HepG2 (cell line): ENCODE data around the gene USP30. TPM values are rescaled to one million over a fixed set of nuclear protein-coding genes. Genes with fewer than 3 reads are reported as not detected.

Source experiments
- CHD4 ChIP-seq: fragments of 200-600 bp; sonication (generic); IDR thresholded peaks from 2 replicates; pipeline ENCODE4 v1.7.0; 2017; ENCODE audit warnings: mild to moderate bottlenecking, low read length, borderline replicate concordance
- ETV5 ChIP-seq: IDR thresholded peaks from 2 replicates; pipeline ENCODE4 v1.6.1; 2018; ENCODE audit warnings: missing biosample characterization, missing genetic modification reagents, inconsistent platforms, borderline replicate concordance
- GABPA ChIP-seq, 2 experiments: IDR thresholded peaks; 2 replicates each; pipeline ENCODE4 v1.6.1; 2011 to 2016; ENCODE audit warnings: low read depth in 2 of 2, low read length in 1 of 2, missing biosample characterization in 1 of 2, missing genetic modification characterization in 1 of 2
- GATAD1 ChIP-seq: IDR thresholded peaks from 2 replicates; pipeline ENCODE4 v1.6.1; 2016; ENCODE audit warnings: missing genetic modification reagents, missing compliant biosample characterization
- HDAC1 ChIP-seq: sonication (generic); formaldehyde crosslinking; IDR thresholded peaks from 2 replicates; pipeline ENCODE4 v1.5.1; 2020; ENCODE audit warnings: mild to moderate bottlenecking, missing genetic modification reagents
- HDAC2 ChIP-seq: sonication (generic); formaldehyde crosslinking; IDR thresholded peaks from 2 replicates; pipeline ENCODE4 v1.4.0; 2020; ENCODE audit warnings: missing genetic modification reagents
- ISL2 ChIP-seq: sonication (generic); formaldehyde crosslinking; IDR thresholded peaks from 2 replicates; pipeline ENCODE4 v1.5.0; 2020; ENCODE audit warnings: missing genetic modification reagents
- NRL ChIP-seq: sonication (generic); formaldehyde crosslinking; IDR thresholded peaks from 2 replicates; pipeline ENCODE4 v1.5.0; 2020; ENCODE audit warnings: missing genetic modification reagents, mild to moderate bottlenecking, moderate library complexity, borderline replicate concordance
- RBAK ChIP-seq: sonication (generic); formaldehyde crosslinking; IDR thresholded peaks from 2 replicates; pipeline ENCODE4 v1.5.1; 2020; ENCODE audit warnings: mild to moderate bottlenecking, missing genetic modification reagents
- TEAD3 ChIP-seq: optimal IDR thresholded peaks from 2 replicates; pipeline ENCODE3; 2016; ENCODE audit warnings: borderline replicate concordance
- TMF1 ChIP-seq: sonication (generic); formaldehyde crosslinking; IDR thresholded peaks from 2 replicates; pipeline ENCODE4 v1.8.1; 2022; ENCODE audit warnings: low read depth, missing genetic modification reagents
- ZNF160 ChIP-seq: sonication (generic); formaldehyde crosslinking; IDR thresholded peaks from 2 replicates; pipeline ENCODE4 v1.8.0; 2022; ENCODE audit warnings: mild to moderate bottlenecking, inconsistent platforms, missing genetic modification reagents
- ZNF292 ChIP-seq: sonication (generic); formaldehyde crosslinking; IDR thresholded peaks from 2 replicates; pipeline ENCODE4 v1.8.1; 2022; ENCODE audit warnings: mild to moderate bottlenecking, low read depth, missing genetic modification reagents, borderline replicate concordance
- ZNF331 ChIP-seq: sonication (generic); formaldehyde crosslinking; IDR thresholded peaks from 2 replicates; pipeline ENCODE4 v1.4.0; 2020; ENCODE audit warnings: missing genetic modification reagents
- ZNF556 ChIP-seq: sonication (generic); formaldehyde crosslinking; IDR thresholded peaks from 2 replicates; pipeline ENCODE4 v1.4.0; 2020; ENCODE audit warnings: mild to moderate bottlenecking, missing genetic modification reagents, borderline replicate concordance
- ZNF773 ChIP-seq: sonication (generic); formaldehyde crosslinking; IDR thresholded peaks from 2 replicates; pipeline ENCODE4 v1.4.0; 2020; ENCODE audit warnings: missing genetic modification reagents, borderline replicate concordance
- polyA plus RNA-seq, 8 experiments: library from polyadenylated mRNA; depleted of rRNA in 3 of 8; stranded (reverse) in 7 of 8; unstranded in 1 of 8; fragments of >200 nt; fragmentation: Illumina TruSeq in 4 of 8; extraction: Trizol in 4 of 8; gene quantifications; 2 replicates each; pipeline versions ENCODE4 v1.2.1 to v1.2.3, GENCODE V29; 2011 to 2016; ENCODE audit warnings: low read depth in 4 of 8, missing spikeins in 1 of 8, mixed read lengths in 1 of 8; ENCODE audit not compliant: insufficient read depth in 1 of 8
- total RNA-seq, 5 experiments: library from RNA; depleted of rRNA; stranded (reverse); fragments of >200 nt; fragmentation: Illumina TruSeq; extraction: Trizol; gene quantifications; 2 replicates each; pipeline ENCODE4 v1.2.3, GENCODE V29; 2016; ENCODE audit warnings: low read depth in 1 of 5
- TF ChIP-seq, protein P1 (sequence below): IDR thresholded peaks from 2 replicates; pipeline ENCODE4 v1.6.1; 2012; ENCODE audit warnings: low read length, improper control_type of control experiment
- TF ChIP-seq, protein P2 (sequence below): sonication (generic); formaldehyde crosslinking; conservative IDR thresholded peaks from 2 replicates; pipeline ENCODE4 v1.4.0; 2020; ENCODE audit warnings: mild to moderate bottlenecking, missing genetic modification reagents, moderate library complexity

Gene USP30
- total and polyA plus RNA-seq, 2 of the 13 experiments (the other 11 are each of a cell fraction or from before 2014, with no cell fraction given), result 11.2 to 20.8 TPM

DNA sequence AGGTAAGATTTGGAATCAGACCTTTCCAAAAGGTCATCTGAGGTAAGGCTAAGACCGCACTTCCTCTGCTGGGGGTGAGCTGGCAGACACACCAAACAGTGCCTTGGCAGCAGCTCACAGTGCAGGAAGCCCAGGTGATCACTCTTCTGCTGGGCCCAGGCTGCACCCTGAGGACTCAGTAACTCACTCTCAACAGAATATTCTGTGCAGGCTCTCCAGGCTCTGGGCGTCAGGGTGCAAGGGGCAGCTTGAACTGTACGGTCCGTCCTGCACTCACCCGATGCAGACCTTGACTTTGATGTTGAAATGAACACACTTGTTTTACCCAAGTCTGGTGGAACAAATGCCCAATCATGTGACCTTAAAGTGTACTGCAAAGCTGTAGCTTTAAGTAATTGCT lies 34.9 kb downstream of the USP30 start (continued):
- TF ChIP-seq ZNF292 (CRISPR knock-in tag), result peak; percentile 65; the same call in 1 of the 2 replicates
- peak; percentile 54; the same call in 1 of the 2 replicates for TF ChIP-seq HDAC1 (CRISPR knock-in tag)
- TF ChIP-seq, protein P1, sequence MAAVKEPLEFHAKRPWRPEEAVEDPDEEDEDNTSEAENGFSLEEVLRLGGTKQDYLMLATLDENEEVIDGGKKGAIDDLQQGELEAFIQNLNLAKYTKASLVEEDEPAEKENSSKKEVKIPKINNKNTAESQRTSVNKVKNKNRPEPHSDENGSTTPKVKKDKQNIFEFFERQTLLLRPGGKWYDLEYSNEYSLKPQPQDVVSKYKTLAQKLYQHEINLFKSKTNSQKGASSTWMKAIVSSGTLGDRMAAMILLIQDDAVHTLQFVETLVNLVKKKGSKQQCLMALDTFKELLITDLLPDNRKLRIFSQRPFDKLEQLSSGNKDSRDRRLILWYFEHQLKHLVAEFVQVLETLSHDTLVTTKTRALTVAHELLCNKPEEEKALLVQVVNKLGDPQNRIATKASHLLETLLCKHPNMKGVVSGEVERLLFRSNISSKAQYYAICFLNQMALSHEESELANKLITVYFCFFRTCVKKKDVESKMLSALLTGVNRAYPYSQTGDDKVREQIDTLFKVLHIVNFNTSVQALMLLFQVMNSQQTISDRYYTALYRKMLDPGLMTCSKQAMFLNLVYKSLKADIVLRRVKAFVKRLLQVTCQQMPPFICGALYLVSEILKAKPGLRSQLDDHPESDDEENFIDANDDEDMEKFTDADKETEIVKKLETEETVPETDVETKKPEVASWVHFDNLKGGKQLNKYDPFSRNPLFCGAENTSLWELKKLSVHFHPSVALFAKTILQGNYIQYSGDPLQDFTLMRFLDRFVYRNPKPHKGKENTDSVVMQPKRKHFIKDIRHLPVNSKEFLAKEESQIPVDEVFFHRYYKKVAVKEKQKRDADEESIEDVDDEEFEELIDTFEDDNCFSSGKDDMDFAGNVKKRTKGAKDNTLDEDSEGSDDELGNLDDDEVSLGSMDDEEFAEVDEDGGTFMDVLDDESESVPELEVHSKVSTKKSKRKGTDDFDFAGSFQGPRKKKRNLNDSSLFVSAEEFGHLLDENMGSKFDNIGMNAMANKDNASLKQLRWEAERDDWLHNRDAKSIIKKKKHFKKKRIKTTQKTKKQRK, result no peak
- 0 out of 2 replicates have a peak, but pooled peaks have one; percentile 25 for TF ChIP-seq ZNF160 (CRISPR knock-in tag)
- no peak for TF ChIP-seq RBAK (CRISPR knock-in tag)
- peak; percentile 55; the same call in 1 of the 2 replicates for TF ChIP-seq HDAC2
- TF ChIP-seq NRL, result no peak
- peak; percentile 60; the same call in 1 of the 2 replicates for TF ChIP-seq ZNF556 (CRISPR knock-in tag)
- peak; percentile 41 for TF ChIP-seq TEAD3 (CRISPR knock-in tag)
- TF ChIP-seq ZNF331 (CRISPR knock-in tag), result peak; percentile 46; the same call in 1 of the 2 replicates
- TF ChIP-seq, protein P2, sequence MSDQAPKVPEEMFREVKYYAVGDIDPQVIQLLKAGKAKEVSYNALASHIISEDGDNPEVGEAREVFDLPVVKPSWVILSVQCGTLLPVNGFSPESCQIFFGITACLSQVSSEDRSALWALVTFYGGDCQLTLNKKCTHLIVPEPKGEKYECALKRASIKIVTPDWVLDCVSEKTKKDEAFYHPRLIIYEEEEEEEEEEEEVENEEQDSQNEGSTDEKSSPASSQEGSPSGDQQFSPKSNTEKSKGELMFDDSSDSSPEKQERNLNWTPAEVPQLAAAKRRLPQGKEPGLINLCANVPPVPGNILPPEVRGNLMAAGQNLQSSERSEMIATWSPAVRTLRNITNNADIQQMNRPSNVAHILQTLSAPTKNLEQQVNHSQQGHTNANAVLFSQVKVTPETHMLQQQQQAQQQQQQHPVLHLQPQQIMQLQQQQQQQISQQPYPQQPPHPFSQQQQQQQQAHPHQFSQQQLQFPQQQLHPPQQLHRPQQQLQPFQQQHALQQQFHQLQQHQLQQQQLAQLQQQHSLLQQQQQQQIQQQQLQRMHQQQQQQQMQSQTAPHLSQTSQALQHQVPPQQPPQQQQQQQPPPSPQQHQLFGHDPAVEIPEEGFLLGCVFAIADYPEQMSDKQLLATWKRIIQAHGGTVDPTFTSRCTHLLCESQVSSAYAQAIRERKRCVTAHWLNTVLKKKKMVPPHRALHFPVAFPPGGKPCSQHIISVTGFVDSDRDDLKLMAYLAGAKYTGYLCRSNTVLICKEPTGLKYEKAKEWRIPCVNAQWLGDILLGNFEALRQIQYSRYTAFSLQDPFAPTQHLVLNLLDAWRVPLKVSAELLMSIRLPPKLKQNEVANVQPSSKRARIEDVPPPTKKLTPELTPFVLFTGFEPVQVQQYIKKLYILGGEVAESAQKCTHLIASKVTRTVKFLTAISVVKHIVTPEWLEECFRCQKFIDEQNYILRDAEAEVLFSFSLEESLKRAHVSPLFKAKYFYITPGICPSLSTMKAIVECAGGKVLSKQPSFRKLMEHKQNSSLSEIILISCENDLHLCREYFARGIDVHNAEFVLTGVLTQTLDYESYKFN (CRISPR knock-in tag), result peak; percentile 63
- no peak for TF ChIP-seq TMF1 (CRISPR knock-in tag)
- TF ChIP-seq ISL2, result peak; percentile 38; the same call in 1 of the 2 replicates
- TF ChIP-seq GATAD1, result peak; percentile 43; the same call in 1 of the 2 replicates
- TF ChIP-seq CHD4, result no peak
- no peak for TF ChIP-seq GABPA (IDR thresholded peaks at IDR 0.05; ENCODE audit: low read depth, low read length)
- peak; percentile 52 for TF ChIP-seq GABPA (CRISPR knock-in tag; IDR thresholded peaks at IDR 0.05; ENCODE audit: low read depth)
- no peak for TF ChIP-seq ZNF773 (CRISPR knock-in tag)
- TF ChIP-seq ETV5 (CRISPR knock-in tag), result 0 out of 2 replicates have a peak, but pooled peaks have one; percentile 26
